ENCODE results near the gene CCDC86.

The CCDC86 gene

GRCh38 chr11:60864856-60865513 lies 23.1 kb downstream of the CCDC86 start:
- Histone ChIP-seq H3K36me3 (ENCODE audit: insufficient read depth, low read length) (no peaks in the 10 kb centered on the region), H3K27ac (ENCODE audit: low read depth, low read length) (no peak overlapping the region), H3K4me3 (ENCODE audit: low read length) (no peak overlapping the region), H3K27me3 (ENCODE audit: insufficient read depth, low read length) (no peaks in the 10 kb centered on the region), H3K9me3 (ENCODE audit: insufficient read depth, low read depth, low read length) (no peaks in the 10 kb centered on the region), H3K4me1 (ENCODE audit: insufficient read depth, low read length) (no peaks in the 10 kb centered on the region), H3K9ac (ENCODE audit: low read depth, low read length) (no peak overlapping the region)
- WGBS = 85% methylated on average over 7 of the region's 7 CpGs

- 84% methylated on average over 13 of the region's 13 CpGs for WGBS
- Histone ChIP-seq H3K4me3 (ENCODE audit: low read length) (no peak within 1 kb of the TSS), H3K27me3 (ENCODE audit: insufficient read depth, low read length) (no peaks in the 10 kb centered on the region), H3K4me1 (ENCODE audit: insufficient read depth, low read length) (no peaks in the 10 kb centered on the region), H3K9ac (ENCODE audit: low read depth, low read length) (no peak within 1 kb of the TSS), H3K36me3 (ENCODE audit: insufficient read depth, low read length) (no peaks in the 10 kb centered on the region), H3K9me3 (ENCODE audit: insufficient read depth, low read depth, low read length) (no peaks in the 10 kb centered on the region), H3K27ac (ENCODE audit: low read depth, low read length) (no peak within 1 kb of the TSS)
These were observed 25.3 kb downstream of the CCDC86 start, which contains the start of gene ZP1 for GRCh38 chr11:60866911-60867870. TSS of gene ZP1 (plus strand) at chr11:60867542. CDS start at chr11:60867562, 20 bp downstream.

- Histone ChIP-seq H3K27me3 (ENCODE audit: insufficient read depth, low read length) (no peaks in the 10 kb centered on the region), H3K9ac (ENCODE audit: low read depth, low read length) (no peak overlapping the region), H3K4me1 (ENCODE audit: insufficient read depth, low read length) (no peaks in the 10 kb centered on the region), H3K36me3 (ENCODE audit: insufficient read depth, low read length) (no peaks in the 10 kb centered on the region), H3K4me3 (ENCODE audit: low read length) (no peak overlapping the region), H3K27ac (ENCODE audit: low read depth, low read length) (no peak overlapping the region), H3K9me3 (ENCODE audit: insufficient read depth, low read depth, low read length) (no peaks in the 10 kb centered on the region)
- 94% methylated on average over 10 of the region's 10 CpGs for WGBS
These were observed 26.2 kb downstream of the CCDC86 start for GRCh38 chr11:60867871-60868681.

GRCh38 chr11:60868682-60869450 lies 27.0 kb downstream of the CCDC86 start:
- 0 out of 2 replicates have a peak, but pooled peaks cover 5% of the 10 kb centered on the region for H3K4me1 ChIP-seq (ENCODE audit: insufficient read depth, low read length)
- no peak overlapping the region for H3K27ac ChIP-seq (ENCODE audit: low read depth, low read length)
- H3K9ac ChIP-seq (ENCODE audit: low read depth, low read length) = no peak overlapping the region
- 87% methylated on average over 9 of the region's 10 CpGs for whole genome bisulfite sequencing
- no peaks in the 10 kb centered on the region for H3K27me3 ChIP-seq (ENCODE audit: insufficient read depth, low read length)
- no peak overlapping the region for H3K4me3 ChIP-seq (ENCODE audit: low read length)
- no peaks in the 10 kb centered on the region for H3K36me3 ChIP-seq (ENCODE audit: insufficient read depth, low read length)
- H3K9me3 ChIP-seq (ENCODE audit: insufficient read depth, low read depth, low read length) = no peaks in the 10 kb centered on the region

GRCh38 chr11:60869451-60869825 lies 27.5 kb downstream of the CCDC86 start:
- Histone ChIP-seq H3K4me1 (ENCODE audit: insufficient read depth, low read length) (0 out of 2 replicates have a peak, but pooled peaks cover 5% of the 10 kb centered on the region), H3K9me3 (ENCODE audit: insufficient read depth, low read depth, low read length) (no peaks in the 10 kb centered on the region), H3K27me3 (ENCODE audit: insufficient read depth, low read length) (no peaks in the 10 kb centered on the region), H3K9ac (ENCODE audit: low read depth, low read length) (no peak overlapping the region), H3K4me3 (ENCODE audit: low read length) (no peak overlapping the region), H3K36me3 (ENCODE audit: insufficient read depth, low read length) (no peaks in the 10 kb centered on the region), H3K27ac (ENCODE audit: low read depth, low read length) (no peak overlapping the region)
- 95% methylated on average over 7 of the region's 7 CpGs for WGBS

- H3K27me3 ChIP-seq (ENCODE audit: insufficient read depth, low read length) = no peaks in the 10 kb centered on the region
- H3K9ac ChIP-seq (ENCODE audit: low read depth, low read length) = no peak overlapping the region
- 0 out of 2 replicates have a peak, but pooled peaks cover 5% of the 10 kb centered on the region for H3K4me1 ChIP-seq (ENCODE audit: insufficient read depth, low read length)
- H3K27ac ChIP-seq (ENCODE audit: low read depth, low read length) = no peak overlapping the region
- no peaks in the 10 kb centered on the region for H3K9me3 ChIP-seq (ENCODE audit: insufficient read depth, low read depth, low read length)
- no peaks in the 10 kb centered on the region for H3K36me3 ChIP-seq (ENCODE audit: insufficient read depth, low read length)
- H3K4me3 ChIP-seq (ENCODE audit: low read length) = no peak overlapping the region
- 66% methylated on average over 3 of the region's 3 CpGs for WGBS
These were observed 28.4 kb downstream of the CCDC86 start for GRCh38 chr11:60870276-60870675.

- Histone ChIP-seq H3K9ac (ENCODE audit: low read depth, low read length) (no peak overlapping the region), H3K27ac (ENCODE audit: low read depth, low read length) (no peak overlapping the region), H3K36me3 (ENCODE audit: insufficient read depth, low read length) (no peaks in the 10 kb centered on the region), H3K27me3 (ENCODE audit: insufficient read depth, low read length) (no peaks in the 10 kb centered on the region), H3K4me3 (ENCODE audit: low read length) (no peak overlapping the region), H3K4me1 (ENCODE audit: insufficient read depth, low read length) (0 out of 2 replicates have a peak, but pooled peaks cover 5% of the 10 kb centered on the region), H3K9me3 (ENCODE audit: insufficient read depth, low read depth, low read length) (no peaks in the 10 kb centered on the region)
- 92% methylated on average over 13 of the region's 13 CpGs for WGBS
These were observed 28.9 kb downstream of the CCDC86 start for GRCh38 chr11:60870733-60871377.

- Histone ChIP-seq H3K9me3 (ENCODE audit: insufficient read depth, low read depth, low read length) (no peaks in the 10 kb centered on the region), H3K4me3 (ENCODE audit: low read length) (no peak overlapping the region), H3K9ac (ENCODE audit: low read depth, low read length) (no peak overlapping the region), H3K27me3 (ENCODE audit: insufficient read depth, low read length) (no peaks in the 10 kb centered on the region), H3K36me3 (ENCODE audit: insufficient read depth, low read length) (no peaks in the 10 kb centered on the region), H3K4me1 (ENCODE audit: insufficient read depth, low read length) (0 out of 2 replicates have a peak, but pooled peaks cover 5% of the 10 kb centered on the region), H3K27ac (ENCODE audit: low read depth, low read length) (no peak overlapping the region)
- WGBS = 88% methylated on average over 7 of the region's 7 CpGs
These were observed 29.6 kb downstream of the CCDC86 start for GRCh38 chr11:60871378-60872061.

GRCh38 chr11:60872124-60872960 lies 30.4 kb downstream of the CCDC86 start:
- no peaks in the 10 kb centered on the region for H3K9me3 ChIP-seq (ENCODE audit: insufficient read depth, low read depth, low read length)
- no peaks in the 10 kb centered on the region for H3K36me3 ChIP-seq (ENCODE audit: insufficient read depth, low read length)
- 0 out of 2 replicates have a peak, but pooled peaks cover 5% of the 10 kb centered on the region for H3K4me1 ChIP-seq (ENCODE audit: insufficient read depth, low read length)
- no peak overlapping the region for H3K27ac ChIP-seq (ENCODE audit: low read depth, low read length)
- WGBS = 94% methylated on average over 5 of the region's 6 CpGs
- H3K27me3 ChIP-seq (ENCODE audit: insufficient read depth, low read length) = no peaks in the 10 kb centered on the region
- H3K4me3 ChIP-seq (ENCODE audit: low read length) = no peak overlapping the region
- H3K9ac ChIP-seq (ENCODE audit: low read depth, low read length) = no peak overlapping the region

Data from HUES64 (cell line).